ENCODE measurements around the gene ATP6V1C2. TPM values are rescaled to one million over a fixed set of nuclear protein-coding genes. Genes with fewer than 3 reads are reported as not detected.
A peak's percentile ranks its signal among the peaks of the same experiment; 100 is the strongest.

ATP6V1C2 gene
- polyA plus RNA-seq, 3 donors, result 0.03 TPM; not detected in 2

GRCh38 chr2:10722252-10722825 is 909 bp downstream of the ATP6V1C2 start:
- peak overlapping the region in 1 of 3 experiments; percentile 59 for H3K4me3 ChIP-seq (replicated peaks in 1 of 3; ENCODE audit: low read depth in 2 of 3, low read length in 3 of 3)
- no peak overlapping the region for H3K27ac ChIP-seq (ENCODE audit: low read depth in 1 of 2, low read length in 2 of 2)
- peaks cover 43 to 54% of the 10 kb centered on the region in 2 donors for H3K27me3 ChIP-seq (ENCODE audit: control insufficient read depth in 2 of 2, insufficient read depth in 2 of 2, low read length in 2 of 2)
- Mint-ChIP-seq H3K9me3 (peaks cover 0 to 12% (median 5%) of the 10 kb centered on the region in 7 donors), H3K4me3 (peak overlapping the region; percentile 45 to 68), H3K36me3 (no peaks in the 10 kb centered on the region), H3K27ac (no peak overlapping the region), H3K4me1 (peaks cover 10% of the 10 kb centered on the region), H3K27me3 (ENCODE audit: low read depth in 3 of 3) (peaks cover 75 to 85% (median 76%) of the 10 kb centered on the region in 3 donors)
- no peaks in the 10 kb centered on the region for H3K79me2 ChIP-seq (ENCODE audit: insufficient read depth, low read length)
- 25% methylated on average over 3 of the region's 7 CpGs for WGBS (ENCODE audit: insufficient coverage)
- peaks cover 5 to 10% of the 10 kb centered on the region in 2 donors for H3K4me1 ChIP-seq (ENCODE audit: control insufficient read depth in 1 of 2, insufficient read depth in 2 of 2, low read length in 2 of 2)
- no peak for DNase-seq
- H3K36me3 ChIP-seq (replicated peaks in 1 of 2; ENCODE audit: control insufficient read depth in 1 of 2, insufficient read depth in 2 of 2, low read length in 2 of 2), result no peaks in the 10 kb centered on the region
- no peak overlapping the region for H3K9ac ChIP-seq (ENCODE audit: insufficient read depth, low read length, poor library complexity, severe bottlenecking)
- no peak for TF ChIP-seq CTCF (IDR thresholded peaks at IDR 0.05)
- H3K4me2 ChIP-seq (replicated peaks; ENCODE audit: extremely low read depth, low read length, poor library complexity, severe bottlenecking), result no peak overlapping the region
- H3K9me3 ChIP-seq (replicated peaks in 1 of 2; ENCODE audit: control insufficient read depth in 1 of 2, insufficient read depth in 1 of 2, low read length in 2 of 2), result peaks cover 0 to 9% of the 10 kb centered on the region in 2 donors
- no peaks in the 10 kb centered on the region for H4K20me1 ChIP-seq (ENCODE audit: insufficient read depth, low read length)
- intact Hi-C loops (cut with micrococcal nuclease), result no loop called here
- no peak overlapping the region for H2AFZ ChIP-seq (ENCODE audit: insufficient read depth, low read depth, low read length, poor library complexity, severe bottlenecking)

- H3K36me3 Mint-ChIP-seq, result no peaks in the 10 kb centered on the region
- no peaks in the 10 kb centered on the region for H3K4me1 Mint-ChIP-seq
- no peak overlapping the region for H3K27ac Mint-ChIP-seq
- H3K27me3 Mint-ChIP-seq (ENCODE audit: low read depth in 3 of 3), result peaks cover 18 to 31% (median 20%) of the 10 kb centered on the region in 3 donors
- intact Hi-C loops (cut with micrococcal nuclease), result no loop called here
- no peaks in the 10 kb centered on the region for H3K9me3 Mint-ChIP-seq
- Histone ChIP-seq H3K36me3 (replicated peaks in 1 of 2; ENCODE audit: control insufficient read depth in 1 of 2, insufficient read depth in 2 of 2, low read length in 2 of 2) (no peaks in the 10 kb centered on the region), H2AFZ (ENCODE audit: insufficient read depth, low read depth, low read length, poor library complexity, severe bottlenecking) (no peak overlapping the region), H3K9ac (ENCODE audit: insufficient read depth, low read length, poor library complexity, severe bottlenecking) (no peak overlapping the region), H3K9me3 (replicated peaks in 1 of 2; ENCODE audit: control insufficient read depth in 1 of 2, insufficient read depth in 1 of 2, low read length in 2 of 2) (no peaks in the 10 kb centered on the region), H3K4me1 (ENCODE audit: control insufficient read depth in 1 of 2, insufficient read depth in 2 of 2, low read length in 2 of 2) (no peaks in the 10 kb centered on the region), H3K4me2 (replicated peaks; ENCODE audit: extremely low read depth, low read length, poor library complexity, severe bottlenecking) (no peak overlapping the region), H4K20me1 (ENCODE audit: insufficient read depth, low read length) (no peaks in the 10 kb centered on the region), H3K27me3 (ENCODE audit: control insufficient read depth in 2 of 2, insufficient read depth in 2 of 2, low read length in 2 of 2) (no peaks in the 10 kb centered on the region), H3K79me2 (ENCODE audit: insufficient read depth, low read length) (no peaks in the 10 kb centered on the region), H3K4me3 (replicated peaks in 1 of 3; ENCODE audit: low read depth in 2 of 3, low read length in 3 of 3) (no peak overlapping the region), H3K27ac (ENCODE audit: low read depth in 1 of 2, low read length in 2 of 2) (no peak overlapping the region)
- WGBS (ENCODE audit: insufficient coverage), result 67% methylated on average over 5 of the region's 9 CpGs
- DNase-seq, result no peak
- TF ChIP-seq CTCF (IDR thresholded peaks at IDR 0.05), result no peak
- H3K4me3 Mint-ChIP-seq, result no peak overlapping the region
Observed at GRCh38 chr2:10732924-10733565, 11.6 kb downstream of the ATP6V1C2 start.

Data from CD14-positive monocyte (primary cell).